HG02938 (cell line): ENCODE measurements around the gene ACADSB.

ENCODE experiments used
- ATAC-seq: cut with Tn5 transposase; IDR thresholded peaks from one replicate; pipeline ENCODE4 v1.9.1; 2021; ENCODE audit warnings: mild to moderate bottlenecking, moderate library complexity; ENCODE audit not compliant: unreplicated experiment

Gene ACADSB

DNA sequence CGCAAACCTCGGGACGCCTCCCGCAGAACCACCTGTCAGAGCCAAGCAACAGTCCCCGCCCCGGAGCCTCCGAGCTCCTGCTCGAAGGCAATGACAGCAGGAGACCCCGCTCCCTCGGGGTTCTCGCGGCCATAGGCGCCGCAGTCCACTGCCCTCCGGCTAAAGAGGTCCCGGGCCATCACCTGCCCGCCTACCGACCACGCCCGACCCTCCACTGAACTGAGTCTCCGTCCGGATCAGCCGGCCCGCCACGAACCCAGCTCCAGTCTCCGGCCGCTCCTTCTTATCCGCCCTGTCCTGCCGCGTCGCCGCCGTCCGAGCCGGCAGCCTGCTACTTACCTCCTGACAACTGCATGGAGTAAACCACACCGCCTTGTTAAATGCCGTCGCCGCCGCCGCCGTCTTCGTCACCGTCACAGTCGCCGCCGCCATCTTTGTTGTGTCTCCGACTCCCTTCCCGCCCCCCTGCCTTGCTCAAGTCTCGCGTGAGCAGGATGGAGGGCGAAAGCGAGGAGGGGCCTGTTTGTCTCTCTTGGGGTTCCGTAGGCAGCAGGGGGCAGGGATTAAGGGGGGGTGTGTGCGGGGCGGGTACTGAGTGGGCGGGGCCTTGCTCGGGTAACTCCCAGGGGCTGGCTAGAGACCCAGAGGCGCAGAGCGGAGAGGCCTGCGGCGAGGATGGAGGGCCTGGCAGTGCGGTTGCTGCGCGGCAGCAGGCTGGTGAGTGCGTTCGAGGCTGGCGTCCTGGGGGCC lies at the start of gene ACADSB, which contains the start of gene IKZF5:
Gene ACADSB, plus strand, starts transcription at position 652 of the 750 bp plus-strand sequence. Its CDS starts 24 bp downstream, at position 676.
Gene IKZF5, minus strand, starts transcription at position 441 of the 750 bp plus-strand sequence. CDS start 10,170 bp downstream, outside the sequence.
- ATAC-seq: peak; percentile 77

DNA sequence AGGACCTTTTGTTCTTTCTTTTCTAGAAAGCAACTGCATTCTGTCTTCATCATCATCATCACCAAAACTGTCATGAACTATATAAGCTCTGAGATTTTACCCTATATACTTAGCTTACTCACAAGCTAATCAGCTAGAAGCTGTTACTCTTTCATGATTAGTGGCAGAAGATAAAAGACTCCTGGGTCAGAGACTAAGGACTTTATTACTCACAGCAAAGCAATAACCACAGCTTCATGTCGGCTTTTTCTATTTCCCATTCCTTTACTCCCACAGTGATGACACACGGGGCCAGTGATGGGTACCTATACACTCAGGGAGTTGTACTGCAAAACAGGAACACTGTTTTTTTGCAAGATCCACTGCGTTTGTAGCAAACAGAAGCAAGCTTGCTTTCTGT lies 46.4 kb upstream of the ACADSB start:
- no peak for ATAC-seq

DNA sequence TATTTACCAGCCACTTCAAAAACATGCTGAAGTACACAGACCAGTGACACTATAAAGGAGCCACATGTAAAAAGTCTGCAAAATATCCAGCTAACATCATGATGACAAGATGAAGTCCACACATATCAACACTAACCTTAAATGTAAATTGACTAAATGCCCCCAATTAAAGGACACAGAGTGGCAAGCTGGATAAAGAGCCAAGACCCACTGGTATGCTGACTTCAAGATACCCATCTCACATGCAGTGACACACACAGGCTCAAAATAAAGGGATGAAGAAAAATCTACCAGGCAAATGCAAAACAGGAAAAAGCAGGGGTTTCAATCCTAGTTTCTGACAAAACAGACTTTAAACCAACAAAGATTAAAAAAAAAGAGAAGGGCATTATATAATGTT lies 41.9 kb upstream of the ACADSB start:
- ATAC-seq: no peak

DNA sequence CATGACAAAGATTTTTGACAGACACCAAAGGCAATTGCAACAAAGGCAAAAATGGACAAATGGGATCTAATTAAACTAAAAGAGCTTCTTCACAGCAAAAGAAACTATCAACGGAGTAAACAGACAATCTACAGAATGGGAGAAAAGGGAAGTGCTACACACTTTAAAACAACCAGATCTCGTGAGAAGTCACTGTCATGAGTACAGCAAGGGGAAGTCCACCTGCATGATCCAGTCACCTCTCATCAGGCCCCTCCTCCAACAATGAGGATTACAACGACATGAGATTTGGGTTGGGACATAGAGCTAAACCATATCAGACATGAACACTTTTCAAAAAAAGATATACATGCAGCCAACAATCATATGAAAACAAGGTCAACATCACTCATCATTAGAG lies 40.1 kb upstream of the ACADSB start:
- ATAC-seq: no peak

DNA sequence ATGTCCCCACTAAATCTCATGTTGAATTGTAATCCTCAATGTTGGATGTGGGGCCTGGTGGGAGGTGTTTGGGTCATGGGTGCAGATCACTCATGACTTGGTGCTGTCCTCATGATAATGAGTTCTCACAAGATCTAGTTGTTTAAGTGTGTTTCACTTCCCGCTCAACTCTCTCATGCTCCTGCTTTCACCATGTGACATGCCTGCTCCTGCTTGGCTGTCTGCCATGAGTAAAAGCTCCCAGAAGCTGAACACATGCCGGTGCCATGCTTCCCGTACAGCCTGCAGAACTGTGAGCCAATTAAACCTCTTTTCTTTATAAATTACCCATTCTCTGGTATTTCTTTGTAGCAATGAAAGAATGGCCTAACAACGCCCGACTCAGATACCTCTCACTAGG lies 34.8 kb upstream of the ACADSB start:
- no peak for ATAC-seq

DNA sequence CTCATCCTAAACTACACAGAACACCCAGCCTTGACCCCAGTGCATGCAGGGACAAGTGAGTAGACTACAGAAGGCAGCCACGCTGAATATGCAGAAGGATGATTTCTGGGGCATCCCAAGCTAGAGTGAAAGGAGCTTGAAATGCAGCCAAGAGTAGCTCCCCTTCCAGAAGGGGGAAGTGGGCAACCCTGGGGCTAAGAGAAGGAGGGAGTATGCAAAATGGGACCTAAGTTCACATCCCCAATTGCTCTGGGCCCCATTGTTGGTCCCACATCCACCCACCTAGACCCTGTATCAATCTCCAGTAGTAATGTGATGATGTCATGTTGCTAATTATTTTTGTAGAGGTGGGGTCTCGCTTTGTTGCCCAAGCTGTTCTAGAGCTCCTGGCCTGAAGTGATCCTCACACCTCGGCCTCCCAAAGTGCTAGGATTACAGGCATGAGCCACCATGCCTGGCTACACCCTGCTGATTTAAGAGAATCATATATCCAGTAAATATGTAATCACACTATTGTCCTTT lies 34.2 kb upstream of the ACADSB start:
- no peak for ATAC-seq

DNA sequence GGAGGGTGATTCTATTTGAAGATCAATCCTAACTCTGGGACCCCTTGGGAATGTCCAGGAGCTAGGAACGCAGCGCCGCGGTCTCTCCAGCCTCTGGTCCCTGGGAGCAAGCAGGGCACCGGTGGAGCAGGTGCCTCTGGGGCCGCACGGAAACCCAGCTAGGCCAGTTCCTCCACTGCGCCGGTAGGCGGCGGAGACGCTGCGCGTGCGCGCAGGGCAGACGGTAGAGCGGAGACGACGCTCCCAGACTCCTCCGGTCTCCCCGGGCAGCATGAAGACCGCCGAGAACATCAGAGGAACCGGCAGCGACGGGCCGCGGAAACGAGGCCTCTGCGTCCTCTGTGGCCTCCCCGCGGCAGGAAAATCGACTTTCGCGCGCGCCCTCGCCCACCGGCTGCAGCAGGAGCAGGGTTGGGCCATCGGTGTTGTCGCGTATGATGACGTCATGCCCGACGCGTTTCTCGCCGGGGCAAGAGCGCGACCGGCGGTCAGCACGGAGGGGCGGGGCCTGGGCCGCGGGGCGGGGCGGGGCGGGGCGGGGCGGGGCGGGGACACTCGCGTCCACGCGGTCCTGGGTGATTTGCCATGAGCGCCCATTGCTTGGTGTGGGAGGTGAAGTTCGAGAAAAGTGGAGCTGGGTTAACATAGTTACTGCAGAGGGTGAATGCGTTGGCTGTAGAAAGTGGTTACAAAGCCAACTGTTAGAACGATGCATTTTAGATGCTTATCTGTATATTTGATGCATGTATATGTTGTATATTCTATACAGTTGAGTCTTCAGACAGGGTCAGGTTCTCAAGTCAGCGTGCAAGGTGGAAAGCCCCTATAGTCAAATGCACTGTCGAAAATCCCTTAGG lies 28.4 kb upstream of the ACADSB start, which contains the start of gene PSTK:
Gene PSTK, plus strand, starts transcription at position 193 of the 857 bp plus-strand sequence. Its CDS starts 79 bp downstream, at position 272.
- ATAC-seq: peak; percentile 95

DNA sequence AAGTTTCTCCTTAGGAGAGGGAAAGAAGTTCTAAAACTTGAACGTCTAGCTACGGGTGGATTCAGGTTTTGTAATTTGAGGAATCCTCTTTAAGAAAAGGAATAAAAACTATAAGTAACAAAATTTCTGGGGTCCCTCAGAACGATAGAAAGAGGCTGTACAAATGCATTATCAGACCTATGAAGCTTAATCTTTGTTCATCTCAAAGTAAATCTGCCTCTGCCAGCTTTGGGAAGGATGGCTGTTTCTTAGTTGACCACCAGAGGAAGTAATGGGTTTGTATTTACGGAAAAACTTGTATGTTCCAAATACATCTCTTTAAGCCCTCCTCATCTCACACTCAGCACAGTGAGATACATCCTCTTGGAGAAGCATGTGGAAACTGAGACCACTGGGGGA lies 27.7 kb upstream of the ACADSB start:
- no peak for ATAC-seq

DNA sequence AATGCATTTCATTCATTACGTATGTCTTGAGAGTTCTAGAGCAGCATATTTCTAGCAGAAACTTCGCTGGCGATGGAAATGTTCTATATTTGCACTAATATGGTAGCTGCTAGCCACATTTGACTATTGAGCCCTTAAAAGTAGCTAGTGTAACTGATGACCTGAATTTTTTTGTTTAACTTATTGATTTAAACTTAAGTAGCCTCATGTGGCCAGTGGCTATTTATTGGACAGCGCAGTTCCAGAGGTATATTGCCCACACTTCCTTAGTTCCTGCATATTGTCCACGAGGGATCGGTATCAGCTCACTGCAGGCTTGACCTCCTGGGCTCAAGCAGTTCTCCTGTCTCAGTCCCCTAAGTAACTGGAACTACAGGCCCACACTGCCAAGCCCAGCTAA lies 24.9 kb upstream of the ACADSB start:
- no peak for ATAC-seq

DNA sequence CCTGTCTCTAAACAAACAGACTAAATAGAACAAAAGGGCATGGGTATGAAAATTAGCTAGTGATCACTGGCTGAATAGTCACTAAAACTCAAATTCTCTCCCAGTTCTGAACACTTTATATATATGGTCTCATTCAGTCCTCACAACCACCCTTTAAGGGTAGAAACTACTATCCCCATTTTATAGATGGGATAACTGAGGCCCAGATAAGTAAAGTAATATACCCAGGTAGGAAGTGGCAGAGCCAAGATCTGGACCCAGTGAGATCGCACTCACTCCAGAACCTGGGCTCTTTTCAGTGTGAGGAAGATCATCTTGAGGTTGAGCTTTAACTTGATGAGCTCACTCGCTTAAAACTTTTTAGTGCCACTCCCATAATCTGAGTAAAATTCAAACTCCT lies 24.1 kb upstream of the ACADSB start:
- ATAC-seq: no peak

DNA sequence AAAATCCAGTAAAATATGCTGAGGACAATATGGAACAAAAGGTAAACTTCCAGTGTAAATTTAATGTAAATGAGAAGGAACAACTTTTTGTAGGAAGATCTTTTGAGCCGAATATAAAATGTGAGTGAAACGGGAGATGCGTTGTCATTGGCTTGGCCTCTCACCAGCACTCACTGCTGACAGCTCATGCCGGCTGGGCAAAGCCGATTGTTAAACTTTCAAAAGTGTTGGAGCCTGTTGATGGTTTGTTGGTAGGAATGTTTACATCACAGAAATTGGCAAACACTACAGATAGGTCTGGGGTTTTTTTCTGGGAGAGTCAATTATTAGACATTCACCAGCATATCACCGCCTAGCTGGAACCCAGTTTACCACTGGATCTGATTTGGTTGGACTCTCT lies 22.5 kb upstream of the ACADSB start:
- ATAC-seq: no peak

DNA sequence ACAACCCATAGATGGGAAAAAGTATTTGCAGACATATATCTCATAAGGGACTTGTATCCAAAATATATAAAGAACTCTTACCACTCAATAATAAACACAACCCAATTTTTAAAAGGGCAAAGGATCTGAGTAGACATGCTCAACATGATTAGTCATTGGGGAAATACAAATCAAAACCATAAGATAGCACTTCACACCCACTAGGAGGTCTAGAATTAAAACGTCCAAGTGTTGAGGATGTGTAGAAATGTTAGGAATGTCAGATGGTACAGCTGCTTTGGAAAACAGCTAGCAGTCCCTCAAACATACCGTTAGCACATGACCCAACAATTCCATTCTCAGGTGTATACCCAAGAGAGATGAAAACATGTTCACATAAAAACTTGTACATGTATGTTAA lies 20.3 kb upstream of the ACADSB start:
- no peak for ATAC-seq

DNA sequence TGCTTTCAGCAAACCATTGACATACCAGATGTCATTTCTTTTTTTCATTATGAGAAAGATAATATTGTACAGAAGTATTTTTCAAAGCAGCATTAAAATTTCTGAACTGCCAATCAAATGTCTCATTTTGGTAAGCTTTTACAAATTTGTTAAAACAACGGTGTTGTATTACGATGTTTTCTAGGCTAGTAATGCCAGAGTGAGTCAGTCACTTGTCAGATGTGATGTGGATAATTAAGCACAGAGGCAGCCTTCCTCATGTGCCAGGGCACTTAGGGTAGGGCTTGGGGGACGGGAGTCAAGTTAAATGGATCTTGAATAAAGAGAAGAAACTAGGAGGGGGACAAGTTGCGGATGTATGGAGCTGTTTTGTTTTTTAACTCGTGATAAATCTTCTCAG lies 18.5 kb upstream of the ACADSB start:
- no peak for ATAC-seq

DNA sequence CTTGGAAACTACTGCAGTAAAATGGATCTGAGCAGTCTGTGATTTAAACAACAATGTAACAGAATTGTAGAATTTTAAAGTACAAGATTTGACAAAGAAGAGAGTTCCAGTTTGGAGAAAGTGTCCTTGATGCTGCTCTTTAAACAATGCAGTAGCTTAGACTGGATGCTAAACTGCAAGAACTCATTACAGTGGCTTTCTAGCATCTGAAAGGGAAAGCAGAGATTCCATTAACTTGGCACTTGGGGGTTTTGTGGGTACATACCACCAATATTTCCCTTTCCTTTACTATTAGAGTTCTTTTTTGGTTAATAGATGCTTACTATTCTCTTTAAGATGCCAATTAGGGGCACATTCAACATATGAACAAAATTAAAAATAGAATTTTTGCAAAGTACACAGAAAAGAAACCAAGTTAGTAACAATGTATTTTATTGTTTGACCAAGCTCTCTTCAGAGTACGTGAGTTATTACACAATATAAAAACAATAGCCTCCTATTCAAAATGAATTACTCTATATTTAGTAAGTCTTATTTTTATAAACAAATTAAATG lies 16.7 kb upstream of the ACADSB start:
- no peak for ATAC-seq

DNA sequence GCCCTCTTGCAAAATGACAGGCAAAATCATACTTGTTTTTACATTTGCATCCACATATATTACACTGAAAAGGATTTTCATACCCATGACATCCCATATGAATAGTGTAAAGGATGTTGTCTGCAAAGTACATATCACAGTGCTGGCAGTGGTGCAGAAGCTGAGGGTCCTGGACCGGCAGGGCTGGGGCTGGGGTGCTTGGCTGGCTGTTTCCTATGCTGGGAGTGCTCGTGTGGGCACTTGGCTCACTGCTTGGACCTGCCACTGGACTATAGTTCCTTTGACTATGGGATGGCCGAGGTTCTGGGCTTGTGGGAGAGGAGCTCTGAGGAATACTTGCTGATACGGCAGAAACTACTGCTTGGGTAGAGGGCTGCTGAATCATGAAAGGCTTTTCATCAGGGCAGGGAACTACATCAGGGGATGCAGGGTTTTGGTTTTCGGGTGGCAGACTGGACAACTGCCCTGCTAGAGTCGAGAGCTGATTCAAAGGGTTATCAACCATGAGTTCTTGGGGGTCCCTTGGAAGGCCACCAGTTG lies 14.9 kb upstream of the ACADSB start:
- ATAC-seq: no peak

DNA sequence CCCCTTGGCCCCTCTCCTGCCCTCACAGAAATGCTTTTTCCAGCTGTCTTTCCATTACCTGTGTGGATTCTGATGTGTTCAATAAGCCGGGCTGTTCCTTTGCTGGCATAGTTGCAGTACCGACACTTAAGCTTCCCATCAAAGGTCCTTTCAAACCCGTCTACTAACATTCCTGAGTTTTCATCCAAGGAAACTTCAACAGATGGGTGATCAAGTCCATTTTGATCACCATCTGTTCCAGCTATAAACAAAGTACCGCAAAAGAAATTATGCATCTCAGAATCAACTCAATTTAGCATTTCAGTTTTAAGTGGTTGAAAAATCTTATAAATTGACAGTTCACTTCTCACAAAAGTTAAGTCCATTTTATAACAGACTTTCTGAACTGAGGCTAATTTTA lies 12.9 kb upstream of the ACADSB start:
- no peak for ATAC-seq

DNA sequence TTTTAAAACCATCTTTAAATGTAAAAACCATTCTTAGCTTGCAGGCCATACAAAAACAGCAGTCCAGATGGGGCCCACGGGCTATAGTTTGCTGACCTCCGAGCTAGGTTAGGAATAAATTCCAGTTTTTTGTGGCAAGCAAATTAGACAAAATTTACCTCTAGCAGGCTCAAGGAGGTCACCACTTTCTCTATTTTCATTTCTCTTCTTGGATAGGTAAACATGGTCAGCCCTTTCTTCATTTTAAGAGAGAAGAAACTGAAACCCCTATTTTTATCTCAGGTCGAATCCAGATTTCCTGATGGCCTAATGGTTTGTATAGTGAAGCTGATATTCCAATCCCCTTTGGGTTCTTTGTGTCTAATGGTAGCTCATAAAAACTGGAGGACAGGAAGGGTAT lies 10.9 kb upstream of the ACADSB start:
- ATAC-seq: no peak

DNA sequence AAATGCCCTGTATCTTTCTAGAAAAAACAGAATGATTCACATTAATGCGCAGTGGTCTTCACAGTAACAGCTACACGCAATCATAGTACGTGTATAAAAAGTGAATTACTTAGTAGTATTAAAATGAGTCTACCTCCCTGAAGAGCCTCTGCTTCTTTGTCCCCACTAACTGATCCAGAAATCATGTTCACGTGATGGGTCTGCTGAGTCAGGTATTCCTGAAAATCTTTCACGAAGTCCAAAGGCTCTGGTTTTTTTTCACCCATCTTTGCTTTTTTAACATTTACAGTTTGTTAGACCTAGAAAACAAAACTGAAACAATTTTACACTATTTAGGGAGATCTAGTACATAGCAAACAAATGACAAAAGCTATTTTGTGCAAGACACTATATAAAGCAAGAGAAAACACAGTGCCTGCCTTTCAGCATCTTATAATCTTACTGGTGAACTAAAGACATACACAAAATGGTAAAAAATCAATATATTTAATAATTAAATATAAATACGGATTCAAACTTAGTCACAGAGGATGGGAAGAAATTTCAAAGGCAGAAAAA lies 10.4 kb upstream of the ACADSB start:
- ATAC-seq: no peak

DNA sequence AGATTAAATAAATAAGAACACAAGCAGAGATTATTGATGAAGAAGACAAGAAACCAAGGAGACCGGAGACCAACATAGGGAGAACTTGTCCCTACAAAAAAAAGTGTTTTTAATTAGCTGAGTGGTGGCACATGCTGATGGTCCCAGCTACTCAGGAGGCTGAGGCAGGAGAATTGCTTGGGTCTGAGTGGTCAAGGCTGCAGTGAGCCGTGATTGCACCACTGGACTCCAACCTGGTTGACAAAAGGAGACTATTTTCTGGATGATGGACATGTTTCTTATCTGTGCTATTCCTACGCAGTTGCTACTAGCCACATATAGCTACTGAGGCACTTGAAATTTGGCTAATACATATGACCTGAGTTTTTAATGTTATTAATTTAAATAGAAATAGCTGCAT lies 9.9 kb upstream of the ACADSB start:
- no peak for ATAC-seq

DNA sequence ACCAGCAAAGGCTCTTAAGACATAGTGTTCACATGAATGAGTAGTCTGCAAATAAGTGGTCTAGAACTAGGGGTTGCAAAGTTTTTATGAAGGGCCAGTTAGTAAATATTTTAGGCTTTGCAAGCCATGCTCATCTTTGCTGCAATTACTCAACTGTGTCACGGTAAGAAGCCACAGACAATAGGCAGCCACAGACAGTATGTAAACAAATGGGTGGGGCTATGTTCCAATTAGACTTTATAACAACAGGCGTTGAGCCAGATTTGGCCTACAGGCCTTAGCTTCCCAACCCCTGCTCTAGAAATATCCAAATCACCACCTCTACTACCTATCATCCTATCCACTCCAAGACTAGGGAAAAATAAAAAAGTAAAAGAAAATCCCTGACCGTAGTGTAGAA lies 9.5 kb upstream of the ACADSB start:
- no peak for ATAC-seq

DNA sequence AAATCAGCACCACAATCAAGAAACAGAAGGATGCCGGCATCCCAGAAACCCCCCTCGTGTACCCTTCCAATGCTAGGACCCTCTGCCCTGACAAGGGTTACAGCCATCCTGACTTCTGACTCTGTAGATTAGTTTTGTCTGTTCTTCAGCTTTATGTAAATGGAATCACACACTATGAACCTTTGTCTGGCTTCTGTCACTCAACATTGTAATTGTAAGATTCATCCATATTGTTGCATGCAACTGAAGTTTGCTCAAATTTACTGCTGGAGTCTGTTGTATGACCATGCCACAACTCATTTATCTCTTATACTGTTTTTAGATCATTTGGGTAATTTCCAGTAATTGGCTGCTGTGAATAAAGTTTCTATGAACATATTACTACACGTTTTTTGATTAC lies 8.7 kb upstream of the ACADSB start:
- no peak for ATAC-seq
